DMS79 treated with DMSO at 0.1 percent for 48 hours (cell line): Measurements from ENCODE around the gene CBX8.

Source experiments
- DNase-seq: peaks from one replicate; lab custom pipeline; 2025; lab: John Stamatoyannopoulos, UW

CBX8 gene

DNA sequence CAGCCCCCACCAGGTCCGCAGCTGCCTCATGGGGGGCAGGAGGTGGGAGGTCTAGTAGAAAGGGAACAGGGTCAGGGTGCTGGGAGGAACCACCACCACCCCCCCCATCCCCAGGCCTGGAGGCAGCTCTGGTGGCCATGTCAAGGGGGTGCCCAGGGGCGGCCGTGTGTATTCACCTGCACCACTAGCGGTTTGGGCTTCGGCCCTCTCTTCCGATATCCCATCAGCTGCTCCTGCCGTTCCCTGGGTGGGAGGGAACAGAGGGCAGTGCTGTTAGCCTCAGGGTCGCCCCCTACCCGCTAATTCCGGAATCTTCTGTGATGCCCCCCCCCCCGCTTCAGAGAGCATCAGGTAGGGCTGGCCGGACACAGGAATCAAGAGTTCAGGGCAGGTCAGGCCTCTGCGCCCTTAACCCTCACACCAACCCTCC, 38.6 kb upstream of the CBX8 start:
- DNase-seq: no peak

- DNase-seq: no peak
Measured at GRCh38 chr17:79834565-79835469, 37.9 kb upstream of the CBX8 start.

GRCh38 chr17:79833744-79834564, 37.1 kb upstream of the CBX8 start:
- DNase-seq: no peak

DNA sequence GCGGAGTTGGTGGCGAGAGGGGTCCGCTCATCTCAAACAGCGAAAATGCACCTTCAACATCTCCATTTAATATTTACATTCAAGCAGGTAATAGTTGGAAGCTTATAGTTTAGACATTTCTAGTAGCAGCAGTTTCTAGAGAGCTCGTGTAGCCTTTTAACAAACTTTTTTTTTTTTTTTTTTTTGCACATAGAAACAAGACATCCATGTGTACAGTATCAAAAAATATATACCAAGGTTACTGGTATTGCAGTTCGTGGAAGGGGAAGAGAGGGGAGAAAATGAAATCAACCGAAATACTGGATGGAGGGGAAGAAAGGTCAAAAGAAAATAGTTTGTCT, 36.2 kb upstream of the CBX8 start:
- no peak for DNase-seq

- no peak for DNase-seq
Measured at GRCh38 chr17:79832218-79833109, 35.6 kb upstream of the CBX8 start.

- no peak for DNase-seq
Measured at GRCh38 chr17:79831265-79832217, 34.7 kb upstream of the CBX8 start.

DNA sequence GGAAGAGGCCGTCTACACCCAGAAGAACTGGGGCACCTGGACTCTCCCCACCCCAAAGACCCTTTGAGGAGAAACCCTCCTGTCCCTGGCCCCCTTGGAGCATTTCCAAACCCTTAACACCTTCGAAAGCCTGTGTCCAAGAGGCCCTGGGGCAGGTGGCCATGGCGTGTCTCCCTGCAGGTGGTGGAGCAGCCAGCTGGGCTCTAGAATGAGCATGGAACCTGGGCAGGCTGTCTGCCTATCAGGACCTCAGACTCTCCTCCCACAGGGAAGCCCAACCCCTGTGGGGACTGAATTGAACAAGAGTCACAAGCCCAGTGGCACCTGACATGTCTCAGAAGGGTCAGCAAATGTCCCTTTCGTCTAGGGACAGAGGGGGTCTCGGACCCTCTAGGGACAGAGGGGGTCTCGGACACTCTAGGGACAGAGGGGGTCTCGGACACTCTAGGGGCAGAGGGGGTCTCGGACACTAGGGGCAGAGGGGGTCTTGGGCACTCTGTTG, 33.9 kb upstream of the CBX8 start:
- DNase-seq: no peak

- no peak for DNase-seq
Measured at GRCh38 chr17:79830303-79830702, 33.4 kb upstream of the CBX8 start.

- no peak for DNase-seq
Measured at GRCh38 chr17:79829457-79829856, 32.6 kb upstream of the CBX8 start.

DNA sequence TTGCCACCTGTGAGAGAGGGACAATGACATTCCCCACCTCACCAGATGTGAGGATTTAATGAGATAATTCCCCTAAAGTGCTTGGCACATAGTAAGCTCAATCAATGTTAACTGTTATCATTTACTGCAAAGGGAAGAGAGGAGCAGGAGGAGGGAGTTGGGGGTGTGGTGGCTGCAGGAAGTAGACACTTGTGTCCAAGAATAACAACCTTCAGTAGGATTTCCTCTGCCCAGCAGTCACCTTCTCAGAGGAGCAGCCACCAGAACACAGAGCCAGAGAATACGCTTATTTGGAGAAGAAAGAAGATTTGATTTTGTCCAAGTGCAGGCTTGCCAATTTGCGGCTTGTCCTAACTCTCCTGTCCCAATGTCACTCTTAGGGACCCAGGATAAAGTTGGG, 32.1 kb upstream of the CBX8 start:
- DNase-seq: no peak

DNA sequence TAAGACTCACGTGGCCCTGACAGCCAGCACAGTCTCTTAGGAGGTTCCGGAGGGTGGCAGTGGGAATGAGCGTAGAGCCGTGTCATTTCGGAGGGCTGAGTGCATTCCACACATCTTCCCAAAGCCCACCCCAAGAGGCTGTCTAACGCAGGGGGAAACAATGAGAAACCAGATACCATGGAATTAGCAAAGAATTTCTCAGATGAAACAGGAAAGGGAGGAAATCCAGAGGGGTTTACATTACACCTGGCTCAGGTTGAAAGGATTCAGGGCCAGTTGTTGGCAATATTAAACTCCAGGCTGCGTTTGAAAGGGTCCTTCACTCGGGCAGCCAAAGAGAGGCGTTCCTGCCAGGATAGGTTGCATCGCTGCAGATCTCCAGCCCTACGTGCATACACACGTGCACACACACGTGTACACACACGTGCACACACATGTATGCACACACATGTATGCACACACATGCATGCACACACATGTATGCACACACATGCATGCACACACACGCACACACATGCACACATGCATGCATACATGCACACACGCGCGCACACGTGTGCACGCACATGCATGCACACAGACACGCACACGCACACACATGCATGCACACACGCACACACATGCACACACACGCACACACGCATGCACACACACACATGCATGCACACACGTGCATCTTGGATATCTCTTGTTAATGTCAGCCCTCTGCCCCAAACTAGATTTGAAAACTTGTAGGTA, 30.1 kb upstream of the CBX8 start:
- no peak for DNase-seq

DNA sequence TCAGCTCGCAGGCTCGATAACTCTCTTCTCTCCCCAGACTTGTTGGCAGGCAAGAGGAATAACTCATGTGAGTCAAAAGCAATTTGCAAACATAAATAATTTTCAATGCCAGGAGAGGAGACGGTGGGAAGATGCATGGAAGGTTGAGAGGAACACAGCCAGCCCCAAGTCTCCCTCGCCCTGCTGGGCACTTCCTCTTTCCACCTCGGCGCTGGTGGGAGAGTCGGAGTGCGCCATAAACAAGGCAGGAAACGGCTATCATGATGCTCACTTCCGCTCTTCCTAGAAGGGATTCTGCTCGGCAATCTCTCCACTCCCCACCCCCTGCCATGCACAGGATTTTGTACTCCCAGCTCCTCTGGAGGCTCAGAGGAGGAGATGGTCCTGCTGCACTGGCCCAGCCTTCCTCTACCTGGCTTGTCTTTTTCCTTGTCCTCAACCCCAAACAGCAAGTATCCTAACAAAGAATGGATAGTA, 29.4 kb upstream of the CBX8 start:
- no peak for DNase-seq

GRCh38 chr17:79825580-79825921, 28.7 kb upstream of the CBX8 start:
- no peak for DNase-seq

DNA sequence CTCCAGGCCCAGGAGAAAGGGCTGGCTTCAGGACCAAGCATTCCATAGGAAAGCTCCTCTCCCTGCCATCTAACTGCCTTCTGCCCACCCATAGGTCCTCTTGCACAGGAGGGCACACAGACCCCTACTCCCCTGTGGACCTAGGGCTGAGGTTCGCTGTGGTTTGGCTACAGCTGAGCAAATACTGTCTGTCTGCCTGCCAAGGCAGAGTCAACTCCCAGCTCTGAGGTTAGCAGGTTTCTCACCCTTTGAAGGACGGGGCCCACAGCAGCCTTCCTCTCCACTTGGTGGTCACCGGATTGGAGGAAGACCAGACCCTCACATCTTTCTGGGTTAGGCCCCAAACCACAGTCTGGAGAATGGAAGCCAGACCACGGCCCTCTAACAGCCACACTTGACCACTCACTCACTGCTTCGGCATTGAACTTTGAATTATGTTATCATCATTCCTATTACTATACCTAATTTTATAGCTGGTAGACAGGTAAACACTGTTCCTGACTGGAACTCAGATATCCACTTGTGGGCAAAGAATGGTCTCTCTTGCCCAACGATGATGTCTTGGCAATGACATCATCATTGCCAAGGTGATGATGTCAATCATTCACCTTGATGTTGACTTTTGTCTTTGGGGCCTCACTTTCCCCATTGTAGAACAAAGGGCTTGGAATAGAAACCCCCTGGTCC, 28.2 kb upstream of the CBX8 start:
- no peak for DNase-seq

DNA sequence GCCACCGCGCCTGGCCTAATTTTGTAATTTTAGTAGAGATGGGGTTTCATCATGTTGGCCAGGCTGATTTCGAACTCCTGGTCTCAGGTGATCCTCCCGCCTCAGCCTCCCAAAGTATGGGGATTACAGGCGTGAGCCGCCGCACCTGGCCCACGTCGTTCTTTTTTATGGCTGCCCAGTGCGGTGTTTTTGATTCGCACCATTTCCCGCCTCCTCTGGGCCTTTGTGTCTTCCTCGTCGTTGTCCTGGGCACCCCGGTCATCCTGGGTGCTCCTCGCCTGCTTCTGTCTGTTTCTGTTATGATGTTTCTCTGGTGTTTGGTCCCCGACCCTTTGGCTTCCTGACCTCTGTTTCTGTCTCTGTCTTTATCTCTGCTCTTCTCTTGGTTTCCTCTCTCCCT, 27.4 kb upstream of the CBX8 start:
- DNase-seq: no peak

DNA sequence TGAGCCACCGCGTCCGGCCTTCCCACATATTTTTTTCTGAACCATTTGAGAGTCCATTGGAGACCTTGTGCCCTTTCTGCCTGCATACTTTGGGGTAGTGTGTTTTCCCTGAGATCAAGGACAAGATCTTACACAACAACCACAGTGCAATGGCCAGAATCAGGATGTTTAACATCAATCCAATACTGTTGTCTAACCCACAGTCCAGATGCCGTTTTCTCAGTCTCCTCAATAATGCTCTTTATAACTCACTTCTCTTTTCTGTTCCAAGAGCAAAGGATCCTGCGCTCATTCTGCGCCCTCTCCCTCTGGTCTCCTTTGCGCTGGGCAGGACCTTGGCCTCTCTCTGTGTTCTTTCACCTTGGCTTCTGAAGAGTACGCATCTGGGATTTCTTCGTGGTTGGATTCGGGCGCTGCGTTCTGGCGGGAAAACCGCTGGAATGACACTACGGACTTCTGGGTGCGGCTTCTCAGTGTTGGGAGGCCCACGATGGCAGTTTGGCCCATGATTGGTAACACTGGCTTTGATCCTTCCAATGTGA, 25.8 kb upstream of the CBX8 start:
- no peak for DNase-seq

DNA sequence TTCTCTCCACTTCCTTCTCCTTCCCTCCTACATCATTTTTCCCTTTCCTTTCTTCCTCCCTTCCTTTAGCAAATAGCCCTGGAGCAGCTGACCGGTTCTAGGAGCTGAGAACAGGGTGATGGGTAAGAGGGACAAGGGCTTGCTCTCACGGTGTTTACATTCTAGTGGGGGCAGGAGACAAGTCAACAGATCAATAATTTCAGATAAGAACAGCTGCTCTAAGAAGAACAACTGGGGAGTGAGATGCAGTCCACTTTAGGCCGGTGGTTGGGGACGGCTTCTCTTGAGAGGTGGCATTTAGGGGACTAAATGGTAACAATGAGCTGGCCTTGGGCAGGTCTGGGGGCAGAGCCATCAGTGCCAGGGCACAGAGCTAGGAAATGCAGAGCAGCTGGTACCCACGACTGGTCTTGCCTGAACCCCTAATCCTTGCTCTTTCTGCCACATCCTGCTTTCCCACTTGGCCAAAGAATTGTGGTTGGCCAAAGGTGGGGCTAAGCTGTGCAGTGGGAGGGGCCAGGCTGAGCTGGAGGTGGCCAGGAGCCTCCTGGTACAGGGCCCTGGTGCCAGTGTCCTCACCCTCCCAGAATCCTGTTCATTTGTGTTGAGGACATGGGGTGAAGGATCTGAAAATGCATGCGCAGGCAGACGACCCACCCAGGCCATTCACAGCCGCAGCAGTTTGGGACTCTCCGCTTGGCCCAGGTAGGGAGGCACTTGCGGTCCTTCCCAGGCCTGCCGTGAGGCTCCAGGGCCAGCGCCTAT, 24.6 kb upstream of the CBX8 start:
- DNase-seq: no peak

- no peak for DNase-seq
Measured at GRCh38 chr17:79820959-79821330, 24.1 kb upstream of the CBX8 start.
